ENCODE measurements around the gene AMH. TPM values are rescaled to one million over a fixed set of nuclear protein-coding genes. Genes with fewer than 3 reads are reported as not detected.

The AMH gene
- total RNA-seq, 2 experiments from 2014 or later, result 3.3 to 3.5 TPM

- peaks cover 48% of the 10 kb centered on the region for H3K36me3 Mint-ChIP-seq (ENCODE audit: low read depth)
- ChIA-PET POLR2A (no interaction called here), CTCF (interaction anchor here (1.1 kb wide), 1 partner anchor 61 kb away, joined by 6 read pairs; no protein-coding TSS in a partner anchor)
- H3K9me3 Mint-ChIP-seq, result no peaks in the 10 kb centered on the region
- Histone ChIP-seq H3K36me3 (ENCODE audit: insufficient read depth, low read length) (peaks cover 68% of the 10 kb centered on the region), H3K4me3 (ENCODE audit: low read length) (no peak overlapping the region), H3K4me1 (ENCODE audit: insufficient read depth, low read length) (peaks cover 18% of the 10 kb centered on the region), H3K9me3 (ENCODE audit: control insufficient read depth in 1 of 2, insufficient read depth in 1 of 2, low read length in 2 of 2) (no peaks in the 10 kb centered on the region), H3K27ac (ENCODE audit: low read depth in 1 of 2, low read length in 2 of 2) (no peak overlapping the region), H3K27me3 (ENCODE audit: control insufficient read depth in 1 of 2, insufficient read depth in 2 of 2, low read length in 2 of 2) (no peaks in the 10 kb centered on the region)
- TF ChIP-seq, protein P1, sequence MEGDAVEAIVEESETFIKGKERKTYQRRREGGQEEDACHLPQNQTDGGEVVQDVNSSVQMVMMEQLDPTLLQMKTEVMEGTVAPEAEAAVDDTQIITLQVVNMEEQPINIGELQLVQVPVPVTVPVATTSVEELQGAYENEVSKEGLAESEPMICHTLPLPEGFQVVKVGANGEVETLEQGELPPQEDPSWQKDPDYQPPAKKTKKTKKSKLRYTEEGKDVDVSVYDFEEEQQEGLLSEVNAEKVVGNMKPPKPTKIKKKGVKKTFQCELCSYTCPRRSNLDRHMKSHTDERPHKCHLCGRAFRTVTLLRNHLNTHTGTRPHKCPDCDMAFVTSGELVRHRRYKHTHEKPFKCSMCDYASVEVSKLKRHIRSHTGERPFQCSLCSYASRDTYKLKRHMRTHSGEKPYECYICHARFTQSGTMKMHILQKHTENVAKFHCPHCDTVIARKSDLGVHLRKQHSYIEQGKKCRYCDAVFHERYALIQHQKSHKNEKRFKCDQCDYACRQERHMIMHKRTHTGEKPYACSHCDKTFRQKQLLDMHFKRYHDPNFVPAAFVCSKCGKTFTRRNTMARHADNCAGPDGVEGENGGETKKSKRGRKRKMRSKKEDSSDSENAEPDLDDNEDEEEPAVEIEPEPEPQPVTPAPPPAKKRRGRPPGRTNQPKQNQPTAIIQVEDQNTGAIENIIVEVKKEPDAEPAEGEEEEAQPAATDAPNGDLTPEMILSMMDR (IDR thresholded peaks at IDR 0.05), result no peak
- ATAC-seq (ENCODE audit: poor library complexity), result no peak
- no peak for DNase-seq
- intact Hi-C loops (cut with DNase I, micrococcal nuclease), result no loop called here
- no peak overlapping the region for H3K27ac Mint-ChIP-seq
- no peaks in the 10 kb centered on the region for H3K27me3 Mint-ChIP-seq
- H3K4me3 Mint-ChIP-seq, result no peak overlapping the region
- peaks cover 13% of the 10 kb centered on the region for H3K4me1 Mint-ChIP-seq (ENCODE audit: low read depth)
These were observed 32.5 kb upstream of the AMH start for GRCh38 chr19:2216361-2217225.

GRCh38 chr19:2217591-2217990 is 31.5 kb upstream of the AMH start:
- Mint-ChIP-seq H3K27me3 (no peaks in the 10 kb centered on the region), H3K27ac (no peak overlapping the region), H3K4me1 (ENCODE audit: low read depth) (peaks cover 13% of the 10 kb centered on the region), H3K4me3 (no peak overlapping the region), H3K36me3 (ENCODE audit: low read depth) (peaks cover 38% of the 10 kb centered on the region), H3K9me3 (no peaks in the 10 kb centered on the region)
- Histone ChIP-seq H3K27me3 (ENCODE audit: control insufficient read depth in 1 of 2, insufficient read depth in 2 of 2, low read length in 2 of 2) (no peaks in the 10 kb centered on the region), H3K36me3 (ENCODE audit: insufficient read depth, low read length) (peaks cover 63% of the 10 kb centered on the region), H3K4me1 (ENCODE audit: insufficient read depth, low read length) (peaks cover 18% of the 10 kb centered on the region), H3K4me3 (ENCODE audit: low read length) (no peak overlapping the region), H3K9me3 (ENCODE audit: control insufficient read depth in 1 of 2, insufficient read depth in 1 of 2, low read length in 2 of 2) (no peaks in the 10 kb centered on the region), H3K27ac (ENCODE audit: low read depth in 1 of 2, low read length in 2 of 2) (no peak overlapping the region)
- POLR2A ChIA-PET, result no interaction called here
- TF ChIP-seq, protein P1 (IDR thresholded peaks at IDR 0.05), result no peak
- DNase-seq, result no peak
- CTCF ChIA-PET, result no interaction called here
- no peak for ATAC-seq (ENCODE audit: poor library complexity)
- intact Hi-C loops (cut with DNase I, micrococcal nuclease), result no loop called here

- ChIA-PET CTCF (no interaction called here), POLR2A (no interaction called here)
- H3K27me3 Mint-ChIP-seq, result no peaks in the 10 kb centered on the region
- no peaks in the 10 kb centered on the region for H3K9me3 Mint-ChIP-seq
- H3K4me1 Mint-ChIP-seq (ENCODE audit: low read depth), result peaks cover 13% of the 10 kb centered on the region
- DNase-seq (no peak), ATAC-seq (ENCODE audit: poor library complexity) (no peak)
- Histone ChIP-seq H3K9me3 (ENCODE audit: control insufficient read depth in 1 of 2, insufficient read depth in 1 of 2, low read length in 2 of 2) (no peaks in the 10 kb centered on the region), H3K4me3 (ENCODE audit: low read length) (no peak overlapping the region), H3K27me3 (ENCODE audit: control insufficient read depth in 1 of 2, insufficient read depth in 2 of 2, low read length in 2 of 2) (no peaks in the 10 kb centered on the region), H3K27ac (ENCODE audit: low read depth in 1 of 2, low read length in 2 of 2) (no peak overlapping the region), H3K4me1 (ENCODE audit: insufficient read depth, low read length) (peaks cover 14% of the 10 kb centered on the region), H3K36me3 (ENCODE audit: insufficient read depth, low read length) (peaks cover 53% of the 10 kb centered on the region)
- intact Hi-C loops (cut with DNase I, micrococcal nuclease), result no loop called here
- H3K4me3 Mint-ChIP-seq, result no peak overlapping the region
- TF ChIP-seq, protein P1 (IDR thresholded peaks at IDR 0.05), result no peak
- no peak overlapping the region for H3K27ac Mint-ChIP-seq
- peaks cover 39% of the 10 kb centered on the region for H3K36me3 Mint-ChIP-seq (ENCODE audit: low read depth)
These were observed 29.4 kb upstream of the AMH start for GRCh38 chr19:2219726-2220125.

Data from CD4-positive, alpha-beta T cell (primary cell).